Measurements from ENCODE around the gene SERPINE3. TPM values are rescaled to one million over a fixed set of nuclear protein-coding genes. Genes with fewer than 3 reads are reported as not detected.

Gene SERPINE3
- total RNA-seq, 2 experiments from 2014 or later = not detected

DNA sequence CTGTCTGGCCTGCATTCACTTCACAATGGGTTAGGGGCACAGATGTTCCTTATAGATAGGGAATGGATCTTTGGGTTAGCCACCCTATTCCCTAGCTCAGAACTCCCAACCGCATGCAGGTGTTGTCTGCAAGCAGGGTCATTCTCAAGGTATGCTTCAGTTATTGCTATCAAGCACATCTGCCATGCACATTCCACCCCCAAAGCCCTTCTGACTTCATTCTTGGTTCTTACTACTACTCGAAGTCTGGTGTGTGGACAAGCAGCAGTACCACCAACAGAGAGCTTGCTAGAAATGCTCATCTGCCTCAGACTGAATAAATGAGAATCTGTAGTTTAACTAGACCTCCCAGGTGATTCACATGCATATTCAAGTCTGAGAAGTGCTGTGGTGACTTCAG, 31.3 kb downstream of the SERPINE3 start:
- Mint-ChIP-seq H3K4me3 (no peak overlapping the region), H3K27me3 (ENCODE audit: low read depth) (no peaks in the 10 kb centered on the region), H3K27ac (no peak overlapping the region), H3K36me3 (ENCODE audit: low read depth) (peaks cover 30% of the 10 kb centered on the region), H3K4me1 (ENCODE audit: low read depth) (no peaks in the 10 kb centered on the region), H3K9me3 (ENCODE audit: insufficient read depth) (no peaks in the 10 kb centered on the region)
- no peak for DNase-seq
- ChIA-PET POLR2A (no interaction called here), CTCF (no interaction called here)
- no peak for ATAC-seq

DNA sequence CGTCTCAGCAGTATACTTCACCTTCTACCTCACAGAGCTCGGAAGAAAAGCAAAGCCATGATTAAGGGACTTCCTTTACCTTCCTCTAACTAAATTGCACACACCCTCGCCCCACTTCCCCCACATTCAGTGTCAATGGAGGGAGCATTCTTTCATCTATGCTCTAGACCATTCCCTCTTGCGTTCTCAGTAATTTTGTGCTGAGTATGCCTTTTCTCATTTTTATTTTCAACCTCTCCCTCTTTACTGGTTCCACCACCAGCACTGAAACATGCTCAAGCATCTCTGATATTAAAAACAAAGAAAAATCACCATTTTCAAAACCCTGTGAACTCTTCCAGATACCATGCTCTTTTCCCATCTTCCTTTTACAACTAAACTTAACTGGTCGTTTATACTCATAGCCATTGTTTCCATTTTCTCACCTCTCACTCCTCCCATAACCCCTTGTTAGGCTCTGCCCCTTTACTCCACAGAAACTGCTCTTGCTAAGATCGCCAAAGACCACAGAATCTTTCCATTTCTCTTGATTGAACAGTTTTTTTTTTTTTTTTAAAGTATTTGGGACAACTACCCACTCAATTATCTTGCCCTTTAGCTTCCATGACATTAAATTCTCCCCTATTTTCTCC, 32.4 kb downstream of the SERPINE3 start:
- no peaks in the 10 kb centered on the region for H3K9me3 Mint-ChIP-seq (ENCODE audit: insufficient read depth)
- H3K27me3 Mint-ChIP-seq (ENCODE audit: low read depth) = no peaks in the 10 kb centered on the region
- ATAC-seq (no peak), DNase-seq (no peak)
- H3K4me1 Mint-ChIP-seq (ENCODE audit: low read depth) = no peaks in the 10 kb centered on the region
- no peak overlapping the region for H3K4me3 Mint-ChIP-seq
- ChIA-PET POLR2A (no interaction called here), CTCF (interaction anchor here (0.8 kb wide), 1 partner anchor 424 kb away, joined by 3 read pairs; no protein-coding TSS in a partner anchor)
- H3K27ac Mint-ChIP-seq = no peak overlapping the region
- peaks cover 30% of the 10 kb centered on the region for H3K36me3 Mint-ChIP-seq (ENCODE audit: low read depth)

DNA sequence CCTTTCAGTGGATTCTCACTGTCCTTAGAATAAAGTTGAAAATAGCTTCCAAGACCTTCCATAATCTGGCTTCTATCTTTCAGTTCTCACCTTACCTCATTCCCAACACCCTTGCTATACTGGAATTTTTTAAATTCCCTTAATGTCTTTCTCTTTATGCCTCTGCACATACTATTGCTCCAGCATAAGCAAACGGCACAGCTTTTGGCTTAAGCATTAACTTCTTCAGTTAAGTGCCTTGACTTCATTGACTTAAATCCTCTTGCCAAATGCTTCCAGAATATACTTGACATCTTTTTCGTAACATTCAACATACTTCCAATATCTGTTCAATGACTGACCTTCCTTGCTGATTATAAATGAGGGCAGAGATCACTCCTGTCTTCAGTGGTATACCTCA, 34.0 kb downstream of the SERPINE3 start:
- ChIA-PET POLR2A (no interaction called here), CTCF (no interaction called here)
- Mint-ChIP-seq H3K4me3 (no peak overlapping the region), H3K27ac (no peak overlapping the region), H3K9me3 (ENCODE audit: insufficient read depth) (no peaks in the 10 kb centered on the region), H3K36me3 (ENCODE audit: low read depth) (peaks cover 40% of the 10 kb centered on the region), H3K27me3 (ENCODE audit: low read depth) (no peaks in the 10 kb centered on the region), H3K4me1 (ENCODE audit: low read depth) (no peaks in the 10 kb centered on the region)
- DNase-seq = no peak
- no peak for ATAC-seq

DNA sequence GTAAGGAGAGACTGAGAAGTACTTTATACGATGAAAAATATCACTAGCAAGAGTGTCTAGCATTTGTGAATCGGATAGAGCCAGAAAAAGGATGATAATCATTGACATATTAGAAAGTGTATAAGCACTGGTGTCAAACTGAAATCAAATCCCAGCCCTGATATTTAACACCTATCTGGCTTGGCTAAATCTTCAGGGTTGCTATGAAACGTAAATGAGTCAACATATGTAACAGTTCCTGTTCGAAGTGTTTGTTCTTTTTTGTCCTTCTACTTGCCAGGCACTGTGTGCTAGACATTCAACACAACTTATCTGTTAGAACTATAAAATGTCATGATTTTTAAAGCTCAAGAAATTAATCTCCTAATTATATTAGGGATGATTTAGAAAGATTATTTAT, 40.8 kb downstream of the SERPINE3 start:
- H3K27me3 Mint-ChIP-seq (ENCODE audit: low read depth) = no peaks in the 10 kb centered on the region
- DNase-seq = no peak
- POLR2A ChIA-PET = no interaction called here
- ATAC-seq = no peak
- H3K27ac Mint-ChIP-seq = no peak overlapping the region
- CTCF ChIA-PET = interaction anchor here (1.3 kb wide), 1 partner anchor 94 kb away, joined by 5 read pairs; no protein-coding TSS in a partner anchor
- peaks cover 46% of the 10 kb centered on the region for H3K36me3 Mint-ChIP-seq (ENCODE audit: low read depth)
- no peaks in the 10 kb centered on the region for H3K9me3 Mint-ChIP-seq (ENCODE audit: insufficient read depth)
- H3K4me3 Mint-ChIP-seq = no peak overlapping the region
- H3K4me1 Mint-ChIP-seq (ENCODE audit: low read depth) = no peaks in the 10 kb centered on the region

DNA sequence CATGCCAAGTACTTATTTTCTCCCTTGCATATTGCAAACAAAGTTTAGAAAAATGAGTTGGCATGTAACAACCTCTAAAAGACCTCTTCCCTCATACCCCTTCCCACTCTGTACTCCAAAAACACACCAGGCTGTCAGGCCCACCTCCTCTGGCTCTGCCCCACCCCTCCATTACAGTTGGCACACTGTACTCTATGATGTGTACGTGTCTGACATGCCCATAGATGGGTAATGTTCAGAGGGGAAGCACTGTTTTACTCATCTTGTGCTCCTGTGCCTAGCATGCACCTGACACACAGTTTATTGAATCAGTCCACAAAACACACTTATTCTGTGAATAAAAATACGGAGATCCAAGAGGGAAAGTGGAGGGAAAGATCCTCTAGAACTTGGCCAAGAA, 45.6 kb downstream of the SERPINE3 start:
- ChIA-PET CTCF (interaction anchor here (1.8 kb wide), 1 partner anchor 10 kb away, joined by 7 read pairs; no protein-coding TSS in a partner anchor), POLR2A (no interaction called here)
- no peaks in the 10 kb centered on the region for H3K4me1 Mint-ChIP-seq (ENCODE audit: low read depth)
- no peak for DNase-seq
- H3K4me3 Mint-ChIP-seq = no peak overlapping the region
- ATAC-seq = no peak
- H3K27ac Mint-ChIP-seq = no peak overlapping the region
- no peaks in the 10 kb centered on the region for H3K9me3 Mint-ChIP-seq (ENCODE audit: insufficient read depth)
- no peaks in the 10 kb centered on the region for H3K27me3 Mint-ChIP-seq (ENCODE audit: low read depth)
- peaks cover 22% of the 10 kb centered on the region for H3K36me3 Mint-ChIP-seq (ENCODE audit: low read depth)

GRCh38 chr13:51394724-51395123, 55.2 kb downstream of the SERPINE3 start:
- H3K36me3 Mint-ChIP-seq (ENCODE audit: low read depth) = peaks cover 34% of the 10 kb centered on the region
- no peaks in the 10 kb centered on the region for H3K9me3 Mint-ChIP-seq (ENCODE audit: insufficient read depth)
- ATAC-seq = no peak
- no peaks in the 10 kb centered on the region for H3K27me3 Mint-ChIP-seq (ENCODE audit: low read depth)
- no peak for DNase-seq
- peaks cover 13% of the 10 kb centered on the region for H3K4me1 Mint-ChIP-seq (ENCODE audit: low read depth)
- no peak overlapping the region for H3K27ac Mint-ChIP-seq
- H3K4me3 Mint-ChIP-seq = no peak overlapping the region
- CTCF ChIA-PET = interaction anchor here (2.3 kb wide), 1 partner anchor 9 kb away, joined by 7 read pairs; no protein-coding TSS in a partner anchor
- POLR2A ChIA-PET = no interaction called here

DNA sequence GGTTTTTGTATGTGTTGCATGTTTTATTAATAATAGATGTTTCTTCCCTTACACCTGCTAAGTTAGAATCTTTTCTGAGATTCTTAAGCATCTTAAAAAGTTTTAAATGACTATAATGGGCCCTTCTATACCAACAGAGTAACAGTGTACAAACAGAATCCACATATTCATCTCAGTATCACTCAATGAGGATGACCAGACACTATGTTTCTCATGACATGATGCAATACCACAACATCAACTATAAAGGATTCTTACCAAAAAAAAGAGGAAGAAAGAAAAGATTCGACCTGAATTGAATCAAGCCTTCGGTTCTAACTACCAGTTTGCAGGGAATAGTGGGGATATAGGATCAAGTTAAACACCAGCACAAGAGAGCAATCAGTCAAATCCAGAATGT, 56.9 kb downstream of the SERPINE3 start:
- no peaks in the 10 kb centered on the region for H3K27me3 Mint-ChIP-seq (ENCODE audit: low read depth)
- H3K4me1 Mint-ChIP-seq (ENCODE audit: low read depth) = peaks cover 17% of the 10 kb centered on the region
- no peak overlapping the region for H3K4me3 Mint-ChIP-seq
- no peaks in the 10 kb centered on the region for H3K9me3 Mint-ChIP-seq (ENCODE audit: insufficient read depth)
- ChIA-PET CTCF (no interaction called here), POLR2A (no interaction called here)
- peaks cover 40% of the 10 kb centered on the region for H3K36me3 Mint-ChIP-seq (ENCODE audit: low read depth)
- no peak for ATAC-seq
- DNase-seq = no peak
- no peak overlapping the region for H3K27ac Mint-ChIP-seq

DNA sequence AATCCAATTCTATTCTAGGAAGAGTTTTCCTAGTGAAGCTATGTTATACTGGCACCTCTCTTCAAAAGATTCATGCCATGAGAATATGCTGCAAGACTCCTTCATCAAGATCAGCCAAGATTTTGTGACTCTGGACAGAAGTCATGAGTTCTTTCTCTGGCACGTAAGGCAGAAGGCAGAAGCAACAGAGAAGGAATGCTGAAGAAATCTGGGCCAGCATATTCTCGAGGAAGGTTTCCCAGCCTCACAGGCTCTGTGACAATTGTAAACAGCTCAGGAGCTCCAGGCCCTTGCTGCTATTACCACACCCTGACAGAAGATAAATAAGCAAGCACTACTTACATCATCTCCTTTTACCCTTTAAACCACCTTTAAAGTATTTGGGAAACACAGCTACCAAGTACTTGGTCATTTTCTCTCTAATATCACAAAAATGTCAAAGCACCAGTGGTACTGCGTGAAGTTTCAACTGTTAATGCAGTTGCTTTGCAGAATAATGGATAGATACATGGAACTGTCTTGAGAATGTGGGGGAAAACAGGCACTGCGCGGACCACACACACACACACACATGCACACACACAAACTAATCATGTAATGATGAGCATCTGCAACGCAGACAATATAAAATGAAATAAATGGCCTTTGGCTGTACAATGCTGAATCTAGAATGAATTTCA, 57.9 kb downstream of the SERPINE3 start:
- no peak overlapping the region for H3K4me3 Mint-ChIP-seq
- DNase-seq (no peak), ATAC-seq (no peak)
- ChIA-PET CTCF (no interaction called here), POLR2A (no interaction called here)
- no peaks in the 10 kb centered on the region for H3K9me3 Mint-ChIP-seq (ENCODE audit: insufficient read depth)
- H3K4me1 Mint-ChIP-seq (ENCODE audit: low read depth) = peaks cover 17% of the 10 kb centered on the region
- no peaks in the 10 kb centered on the region for H3K27me3 Mint-ChIP-seq (ENCODE audit: low read depth)
- no peak overlapping the region for H3K27ac Mint-ChIP-seq
- H3K36me3 Mint-ChIP-seq (ENCODE audit: low read depth) = peaks cover 35% of the 10 kb centered on the region

DNA sequence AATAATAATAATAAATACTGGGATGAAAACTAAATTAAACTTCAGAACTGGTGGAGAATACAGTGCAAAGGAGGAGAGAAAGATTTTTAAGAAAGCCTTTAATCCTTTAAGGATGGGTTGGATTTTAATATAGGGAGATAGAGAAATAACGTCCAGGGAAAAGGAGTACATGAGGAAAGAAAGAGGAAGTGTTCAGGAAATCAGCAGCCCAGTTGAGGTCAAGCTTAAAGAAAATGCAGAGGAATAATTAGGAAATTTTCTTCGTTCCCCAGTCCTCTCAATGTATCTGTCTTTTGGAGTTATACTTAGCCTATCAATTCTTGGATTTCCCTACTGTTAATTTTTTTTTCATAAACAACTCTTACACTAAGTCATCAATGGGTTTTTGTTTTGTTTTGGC, 65.7 kb downstream of the SERPINE3 start:
- DNase-seq = no peak
- no peak for ATAC-seq
- no peaks in the 10 kb centered on the region for H3K27me3 Mint-ChIP-seq (ENCODE audit: low read depth)
- H3K9me3 Mint-ChIP-seq (ENCODE audit: insufficient read depth) = no peaks in the 10 kb centered on the region
- ChIA-PET POLR2A (no interaction called here), CTCF (interaction anchor here (0.6 to 0.9 kb wide), 3 partner anchors 27 to 1335 kb away, joined by 3 to 5 read pairs (median 3); no protein-coding TSS in a partner anchor)
- no peak overlapping the region for H3K27ac Mint-ChIP-seq
- peaks cover 5% of the 10 kb centered on the region for H3K4me1 Mint-ChIP-seq (ENCODE audit: low read depth)
- H3K4me3 Mint-ChIP-seq = no peak overlapping the region
- H3K36me3 Mint-ChIP-seq (ENCODE audit: low read depth) = peaks cover 42% of the 10 kb centered on the region

DNA sequence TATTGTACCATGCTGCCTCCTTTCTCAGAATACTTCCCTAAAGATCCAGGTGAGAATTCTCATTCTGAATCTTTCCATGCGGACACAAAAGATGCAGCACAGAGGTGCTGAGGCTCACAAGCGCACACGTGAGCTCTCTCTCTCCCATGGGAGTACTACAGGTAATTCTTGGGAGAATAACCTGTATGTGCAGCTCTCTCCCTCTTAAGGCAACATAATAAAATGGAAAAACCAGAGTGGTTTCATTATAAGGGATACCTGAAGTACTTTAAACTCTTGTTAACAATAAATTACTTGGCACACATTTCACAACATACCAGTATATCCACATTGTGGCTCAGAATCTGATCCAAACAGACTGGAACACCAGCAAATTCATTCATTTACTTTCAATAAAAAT, 72.9 kb downstream of the SERPINE3 start:
- Mint-ChIP-seq H3K27ac (no peak overlapping the region), H3K4me3 (no peak overlapping the region), H3K9me3 (ENCODE audit: insufficient read depth) (peaks cover 11% of the 10 kb centered on the region), H3K4me1 (ENCODE audit: low read depth) (peaks cover 17% of the 10 kb centered on the region), H3K36me3 (ENCODE audit: low read depth) (peaks cover 55% of the 10 kb centered on the region), H3K27me3 (ENCODE audit: low read depth) (no peaks in the 10 kb centered on the region)
- DNase-seq (no peak), ATAC-seq (no peak)
- ChIA-PET POLR2A (no interaction called here), CTCF (interaction anchor here (1.4 kb wide), 1 partner anchor 287 kb away, joined by 3 read pairs; no protein-coding TSS in a partner anchor)

Data from activated CD8-positive, alpha-beta T cell treated with anti-CD3 and anti-CD28 coated beads, Interleukin-2, amount 10 ng/mL, durations not matched to agents 7 days and 5 days (primary cell).